ENCODE results near the gene TMEM59.

Gene TMEM59

GRCh38 chr1:54052934-54053744 is at the start of gene TMEM59, which contains the start of gene TCEANC2:
TMEM59 (minus strand) TSS chr1:54053204; CDS start chr1:54053188, 16 bp downstream.
TCEANC2 (plus strand) TSS chr1:54053608; CDS start chr1:54054423, 815 bp downstream.
- Histone ChIP-seq H3K9ac (ENCODE audit: low read depth, low read length) (peak within 1 kb of the TSS; percentile 64), H2AFZ (ENCODE audit: low read depth, low read length) (peak within 1 kb of the TSS; percentile 97), H3K4me1 (ENCODE audit: insufficient read depth, low read length) (peaks cover 36% of the 10 kb centered on the region), H3K4me3 (ENCODE audit: low read depth in 1 of 2, low read length in 2 of 2) (peak within 1 kb of the TSS; percentile 67 to 97), H3K79me2 (ENCODE audit: insufficient read depth, low read length) (peaks cover 65% of the 10 kb centered on the region), H3K9me3 (ENCODE audit: insufficient read depth, low read length, severe bottlenecking) (no peaks in the 10 kb centered on the region), H3K27ac (ENCODE audit: low read length) (peak within 1 kb of the TSS; percentile 95), H3K36me3 (ENCODE audit: insufficient read depth, low read length) (peaks cover 4% of the 10 kb centered on the region), H3K4me2 (ENCODE audit: insufficient read depth, low read length) (peak within 1 kb of the TSS; percentile 74), H3K27me3 (ENCODE audit: insufficient read depth, low read length, poor library complexity) (no peaks in the 10 kb centered on the region), H4K20me1 (ENCODE audit: insufficient read depth, low read length) (peaks cover 7% of the 10 kb centered on the region; the same call in 1 of the 2 replicates)
- TF ChIP-seq CTCF (IDR thresholded peaks at IDR 0.05; ENCODE audit: borderline replicate concordance, extremely low read depth, low read length, poor library complexity, severe bottlenecking): no peak
- no peak for TF ChIP-seq EZH2 (IDR thresholded peaks at IDR 0.05; ENCODE audit: borderline replicate concordance, low read depth, low read length, severe bottlenecking)
- ATAC-seq (ENCODE audit: insufficient read depth, low read depth): peak; percentile 93
- peak; percentile 99 for DNase-seq

- Histone ChIP-seq H3K4me2 (ENCODE audit: insufficient read depth, low read length) (no peak overlapping the region), H3K79me2 (ENCODE audit: insufficient read depth, low read length) (no peaks in the 10 kb centered on the region), H3K4me1 (ENCODE audit: insufficient read depth, low read length) (no peaks in the 10 kb centered on the region; the same call in 1 of the 2 replicates), H3K36me3 (ENCODE audit: insufficient read depth, low read length) (peaks cover 10% of the 10 kb centered on the region), H4K20me1 (ENCODE audit: insufficient read depth, low read length) (no peaks in the 10 kb centered on the region), H3K9ac (ENCODE audit: low read depth, low read length) (no peak overlapping the region), H2AFZ (ENCODE audit: low read depth, low read length) (no peak overlapping the region), H3K27me3 (ENCODE audit: insufficient read depth, low read length, poor library complexity) (no peaks in the 10 kb centered on the region), H3K27ac (ENCODE audit: low read length) (no peak overlapping the region), H3K4me3 (ENCODE audit: low read depth in 1 of 2, low read length in 2 of 2) (no peak overlapping the region), H3K9me3 (ENCODE audit: insufficient read depth, low read length, severe bottlenecking) (no peaks in the 10 kb centered on the region)
- no peak for TF ChIP-seq CTCF (IDR thresholded peaks at IDR 0.05; ENCODE audit: borderline replicate concordance, extremely low read depth, low read length, poor library complexity, severe bottlenecking)
- TF ChIP-seq EZH2 (IDR thresholded peaks at IDR 0.05; ENCODE audit: borderline replicate concordance, low read depth, low read length, severe bottlenecking): no peak
- ATAC-seq (ENCODE audit: insufficient read depth, low read depth) (no peak), DNase-seq (no peak)
Observed at GRCh38 chr1:54100500-54100899, 47.5 kb upstream of the TMEM59 start.

- Histone ChIP-seq H3K79me2 (ENCODE audit: insufficient read depth, low read length) (no peaks in the 10 kb centered on the region), H3K27ac (ENCODE audit: low read length) (no peak overlapping the region), H3K4me3 (ENCODE audit: low read depth in 1 of 2, low read length in 2 of 2) (no peak overlapping the region), H3K9me3 (ENCODE audit: insufficient read depth, low read length, severe bottlenecking) (no peaks in the 10 kb centered on the region), H3K4me2 (ENCODE audit: insufficient read depth, low read length) (no peak overlapping the region), H3K36me3 (ENCODE audit: insufficient read depth, low read length) (peaks cover 13% of the 10 kb centered on the region), H2AFZ (ENCODE audit: low read depth, low read length) (no peak overlapping the region), H3K27me3 (ENCODE audit: insufficient read depth, low read length, poor library complexity) (no peaks in the 10 kb centered on the region), H3K9ac (ENCODE audit: low read depth, low read length) (no peak overlapping the region), H3K4me1 (ENCODE audit: insufficient read depth, low read length) (no peaks in the 10 kb centered on the region; the same call in 1 of the 2 replicates), H4K20me1 (ENCODE audit: insufficient read depth, low read length) (no peaks in the 10 kb centered on the region)
- DNase-seq (no peak), ATAC-seq (ENCODE audit: insufficient read depth, low read depth) (no peak)
- TF ChIP-seq EZH2 (IDR thresholded peaks at IDR 0.05; ENCODE audit: borderline replicate concordance, low read depth, low read length, severe bottlenecking) (no peak), CTCF (IDR thresholded peaks at IDR 0.05; ENCODE audit: borderline replicate concordance, extremely low read depth, low read length, poor library complexity, severe bottlenecking) (no peak)
Observed at GRCh38 chr1:54099061-54099610, 46.1 kb upstream of the TMEM59 start.
